NCI-H526 (cell line): ENCODE results near the gene CD68.

Experiments
- DNase-seq, 2 experiments: peaks; one replicate each; lab custom pipeline; 2025; lab: John Stamatoyannopoulos, UW

Gene CD68

GRCh38 chr17:7579001-7579833 is at the start of gene CD68:
CD68 (plus strand) TSS chr17:7579638; CDS start chr17:7579678, 40 bp downstream.
- DNase-seq, result peak in 1 of 2 experiments; percentile 22

GRCh38 chr17:7530023-7530900 is 49.2 kb upstream of the CD68 start:
- DNase-seq, result no peak

DNA sequence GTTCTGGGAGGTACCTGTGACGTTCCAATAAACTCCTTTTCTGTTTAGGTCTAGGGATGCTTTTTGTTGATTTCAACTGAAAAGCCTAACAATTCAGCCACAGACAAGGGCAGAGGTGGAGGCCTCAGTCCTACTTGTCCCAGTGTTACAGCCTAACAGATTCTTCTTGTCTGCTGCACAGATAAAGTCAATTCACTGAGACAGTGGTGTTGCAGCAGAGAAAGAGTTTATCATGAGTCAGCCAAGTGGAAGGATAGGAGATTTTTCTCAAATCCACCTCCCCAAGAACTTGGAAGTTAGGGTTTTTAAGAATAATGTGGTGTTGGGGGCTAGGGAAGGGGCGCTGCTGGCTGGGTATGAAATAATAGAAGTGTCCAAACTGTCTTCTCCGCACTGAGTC is 41.4 kb upstream of the CD68 start:
- DNase-seq, result no peak

GRCh38 chr17:7538891-7539545 is 40.4 kb upstream of the CD68 start:
- DNase-seq, result no peak

GRCh38 chr17:7541074-7541621 is 38.3 kb upstream of the CD68 start:
- no peak for DNase-seq

DNA sequence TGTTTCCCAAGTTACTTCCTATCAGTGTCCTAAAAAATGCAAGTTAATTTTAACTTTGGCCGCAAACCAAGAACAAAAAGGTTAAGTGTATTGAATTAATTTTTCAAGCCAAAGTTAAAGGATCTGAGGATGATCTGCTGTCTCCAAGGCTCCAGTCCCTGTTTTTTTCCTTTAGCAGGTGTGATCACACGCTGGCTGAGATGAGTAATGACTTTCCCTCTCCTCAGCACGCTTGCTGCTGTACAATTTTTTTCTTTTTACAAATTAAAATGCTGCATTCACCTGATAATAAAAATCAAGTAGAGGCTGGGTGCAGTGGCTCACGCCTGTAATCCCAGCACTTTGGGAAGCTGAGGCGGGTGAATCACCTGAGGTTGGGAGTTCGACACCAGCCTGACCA is 34.5 kb upstream of the CD68 start:
- DNase-seq, result no peak

- DNase-seq, result no peak
These were observed 30.6 kb upstream of the CD68 start, which contains the start of gene TNFSF12 for GRCh38 chr17:7548585-7549400. TNFSF12 (plus strand) TSS chr17:7549058; CDS start chr17:7549154, 96 bp downstream.

DNA sequence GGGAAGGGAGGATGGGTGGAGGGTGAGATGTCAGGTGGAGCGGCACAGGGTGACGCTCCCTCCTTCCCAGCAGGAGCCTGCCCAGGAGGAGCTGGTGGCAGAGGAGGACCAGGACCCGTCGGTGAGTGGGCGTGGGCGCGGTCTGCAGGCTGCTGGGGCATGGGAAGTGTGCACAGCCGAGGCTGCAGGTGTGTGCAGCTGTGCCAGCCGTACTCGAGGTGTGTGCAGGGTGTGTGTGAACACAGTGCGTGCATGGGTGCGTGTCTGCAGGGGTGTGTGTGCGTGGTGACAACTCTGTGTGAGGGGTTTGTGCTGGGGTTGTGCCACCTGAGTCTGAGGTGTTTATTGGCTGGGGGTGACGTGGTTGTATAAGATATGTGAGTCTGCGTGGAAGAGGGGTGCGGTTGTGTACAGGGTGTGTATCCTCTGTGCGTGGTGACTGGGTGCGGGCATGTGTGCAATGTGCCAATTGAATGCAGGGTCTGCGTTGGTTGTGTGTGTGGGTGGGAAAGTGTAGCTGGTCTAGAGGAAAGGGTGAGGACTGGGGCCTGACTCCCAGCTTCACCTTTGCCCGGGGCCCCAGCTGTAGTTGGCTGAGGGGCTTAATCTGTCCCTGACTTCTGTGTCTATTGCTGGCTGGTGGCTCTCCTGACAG is 29.9 kb upstream of the CD68 start:
- DNase-seq, result peak in 1 of 2 experiments; percentile 23

- no peak for DNase-seq
These were observed 29.1 kb upstream of the CD68 start for GRCh38 chr17:7550344-7550743.

DNA sequence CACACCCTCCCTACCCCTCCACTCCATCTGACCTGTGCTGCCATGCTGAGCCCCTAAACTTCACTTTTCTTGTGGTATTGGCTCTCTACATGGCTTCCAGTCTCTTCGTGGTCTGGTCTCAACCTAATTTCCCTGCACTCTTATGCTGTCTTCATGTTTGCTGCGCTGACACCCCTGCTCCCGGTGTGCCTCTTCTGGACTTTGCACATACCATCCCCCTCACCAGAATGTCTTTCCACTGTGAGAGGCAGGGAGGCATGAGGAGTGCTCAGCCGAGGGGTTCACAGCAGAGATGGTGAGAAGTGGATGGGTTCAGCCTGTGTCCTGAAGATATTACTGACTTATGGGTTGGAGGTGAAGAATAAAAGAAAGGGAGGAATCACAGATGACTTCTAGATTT is 28.0 kb upstream of the CD68 start:
- DNase-seq, result no peak

- no peak for DNase-seq
These were observed 26.8 kb upstream of the CD68 start for GRCh38 chr17:7552621-7553051.

DNA sequence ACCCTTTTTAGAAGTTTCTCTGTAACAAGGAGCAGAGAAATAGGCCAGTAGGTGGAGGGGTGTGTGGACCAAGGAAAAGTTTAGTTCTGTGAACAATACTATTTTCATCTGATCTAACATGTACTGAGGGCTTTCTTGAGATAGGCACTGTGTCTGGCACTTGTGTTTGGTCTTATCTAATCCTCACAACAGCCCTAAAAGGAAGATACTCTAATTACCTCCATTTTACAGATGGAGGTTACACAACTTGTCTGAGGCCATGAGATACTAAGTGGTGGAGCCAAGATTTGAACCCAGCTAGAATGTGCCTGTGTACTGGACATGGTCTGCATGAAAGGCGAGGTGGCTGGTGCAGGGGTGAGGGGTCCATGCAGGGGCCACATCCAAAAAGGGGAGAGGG is 26.1 kb upstream of the CD68 start:
- DNase-seq, result no peak

DNA sequence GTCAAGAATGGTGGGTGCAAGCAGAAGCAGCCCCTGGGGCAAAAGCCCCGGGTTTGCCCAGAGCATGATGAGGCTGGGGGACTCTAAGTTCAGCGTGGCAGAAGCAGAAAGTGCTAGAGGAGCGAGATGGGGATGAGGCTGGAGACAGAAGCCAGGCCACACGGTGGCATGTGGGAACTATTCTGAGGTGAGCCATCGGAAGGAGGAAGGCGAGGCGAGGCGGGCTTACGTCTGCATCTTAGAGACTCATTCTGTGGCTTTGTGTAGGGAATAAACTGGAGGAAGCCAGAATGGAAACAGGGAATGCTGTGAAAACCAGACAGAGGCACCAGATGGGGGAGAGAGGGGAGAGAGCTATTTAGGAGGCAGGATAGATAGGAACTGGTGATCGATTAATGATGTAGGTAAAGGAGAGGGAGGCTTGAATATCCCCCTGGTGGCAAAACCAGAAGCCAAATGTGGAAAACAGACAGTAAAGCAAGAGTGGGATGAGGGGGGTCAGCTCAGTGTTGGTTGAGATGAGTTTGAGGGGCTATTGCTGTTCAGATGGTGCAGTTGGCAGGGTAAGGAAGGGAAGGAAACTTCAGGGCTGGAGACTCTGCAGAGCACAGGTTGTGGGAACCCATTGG is 24.0 kb upstream of the CD68 start:
- no peak for DNase-seq

GRCh38 chr17:7556627-7557026 is 22.8 kb upstream of the CD68 start:
- no peak for DNase-seq

DNA sequence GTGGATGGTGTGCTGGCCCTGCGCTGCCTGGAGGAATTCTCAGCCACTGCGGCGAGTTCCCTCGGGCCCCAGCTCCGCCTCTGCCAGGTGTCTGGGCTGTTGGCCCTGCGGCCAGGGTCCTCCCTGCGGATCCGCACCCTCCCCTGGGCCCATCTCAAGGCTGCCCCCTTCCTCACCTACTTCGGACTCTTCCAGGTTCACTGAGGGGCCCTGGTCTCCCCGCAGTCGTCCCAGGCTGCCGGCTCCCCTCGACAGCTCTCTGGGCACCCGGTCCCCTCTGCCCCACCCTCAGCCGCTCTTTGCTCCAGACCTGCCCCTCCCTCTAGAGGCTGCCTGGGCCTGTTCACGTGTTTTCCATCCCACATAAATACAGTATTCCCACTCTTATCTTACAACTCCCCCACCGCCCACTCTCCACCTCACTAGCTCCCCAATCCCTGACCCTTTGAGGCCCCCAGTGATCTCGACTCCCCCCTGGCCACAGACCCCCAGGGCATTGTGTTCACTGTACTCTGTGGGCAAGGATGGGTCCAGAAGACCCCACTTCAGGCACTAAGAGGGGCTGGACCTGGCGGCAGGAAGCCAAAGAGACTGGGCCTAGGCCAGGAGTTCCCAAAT is 22.2 kb upstream of the CD68 start:
- no peak for DNase-seq

GRCh38 chr17:7557775-7558543 is 21.5 kb upstream of the CD68 start:
- peak in 1 of 2 experiments; percentile 67 for DNase-seq

DNA sequence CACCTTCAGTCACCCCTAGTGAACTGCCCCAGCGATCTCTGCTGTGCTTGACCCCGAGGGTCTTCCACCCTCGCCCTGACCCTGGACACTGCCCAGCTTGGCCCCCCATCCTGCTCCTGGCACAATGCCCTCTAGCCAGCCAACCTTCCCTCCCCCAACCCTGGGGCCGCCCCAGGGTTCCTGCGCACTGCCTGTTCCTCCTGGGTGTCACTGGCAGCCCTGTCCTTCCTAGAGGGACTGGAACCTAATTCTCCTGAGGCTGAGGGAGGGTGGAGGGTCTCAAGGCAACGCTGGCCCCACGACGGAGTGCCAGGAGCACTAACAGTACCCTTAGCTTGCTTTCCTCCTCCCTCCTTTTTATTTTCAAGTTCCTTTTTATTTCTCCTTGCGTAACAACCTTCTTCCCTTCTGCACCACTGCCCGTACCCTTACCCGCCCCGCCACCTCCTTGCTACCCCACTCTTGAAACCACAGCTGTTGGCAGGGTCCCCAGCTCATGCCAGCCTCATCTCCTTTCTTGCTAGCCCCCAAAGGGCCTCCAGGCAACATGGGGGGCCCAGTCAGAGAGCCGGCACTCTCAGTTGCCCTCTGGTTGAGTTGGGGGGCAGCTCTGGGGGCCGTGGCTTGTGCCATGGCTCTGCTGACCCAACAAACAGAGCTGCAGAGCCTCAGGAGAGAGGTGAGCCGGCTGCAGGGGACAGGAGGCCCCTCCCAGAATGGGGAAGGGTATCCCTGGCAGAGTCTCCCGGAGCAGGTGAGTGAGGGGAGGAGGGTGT is 20.7 kb upstream of the CD68 start, which contains the start of gene TNFSF13:
TNFSF13 (plus strand) TSS at position 207 of the 776 bp plus-strand sequence; CDS start at position 497, 290 bp downstream.
- DNase-seq, result no peak
